ENCODE results near the gene SRSF1. TPM values are rescaled to one million over a fixed set of nuclear protein-coding genes. Genes with fewer than 3 reads are reported as not detected.
"Not testable (repeated sequence)": the region's sequence is repeated elsewhere in the genome, so short reads cannot be mapped to it uniquely, and the experiment has no call there.

The SRSF1 gene
- total RNA-seq, 1 donor from 2014 or later: 155 TPM

DNA sequence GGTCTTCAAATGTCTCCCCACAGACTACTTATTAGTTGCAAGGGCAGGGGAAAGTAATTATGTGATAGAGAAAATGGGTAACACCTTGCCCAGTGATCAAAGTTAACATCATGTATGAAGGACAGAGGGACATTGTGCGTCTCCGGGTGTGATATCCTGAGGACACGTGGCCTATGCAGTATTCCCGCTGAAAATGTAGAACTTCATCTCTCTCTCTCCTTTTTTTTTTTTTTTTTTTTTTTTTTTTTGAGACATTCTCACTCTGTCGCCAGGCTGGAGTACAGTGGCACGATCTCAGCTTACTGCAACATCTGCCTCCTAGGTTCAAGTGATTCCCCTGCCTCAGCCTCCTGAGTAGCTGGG lies 43.9 kb downstream of the SRSF1 start:
- no peak for DNase-seq (ENCODE audit: extremely low spot score in 2 of 2)
- Histone ChIP-seq H3K9me3 (no peaks in the 10 kb centered on the region), H3K27me3 (no peaks in the 10 kb centered on the region), H3K4me1 (no peaks in the 10 kb centered on the region), H3K36me3 (no peaks in the 10 kb centered on the region), H3K27ac (no peak overlapping the region), H3K4me3 (no peak overlapping the region)
- no peak for TF ChIP-seq POLR2AphosphoS5 (IDR thresholded peaks at IDR 0.05; ENCODE audit: insufficient read depth in 1 of 2, low read depth in 1 of 2)
- TF ChIP-seq CTCF (IDR thresholded peaks at IDR 0.05): no peak
- TF ChIP-seq POLR2A (IDR thresholded peaks at IDR 0.05): no peak
- intact Hi-C loops (cut with DNase I): no loop called here

DNA sequence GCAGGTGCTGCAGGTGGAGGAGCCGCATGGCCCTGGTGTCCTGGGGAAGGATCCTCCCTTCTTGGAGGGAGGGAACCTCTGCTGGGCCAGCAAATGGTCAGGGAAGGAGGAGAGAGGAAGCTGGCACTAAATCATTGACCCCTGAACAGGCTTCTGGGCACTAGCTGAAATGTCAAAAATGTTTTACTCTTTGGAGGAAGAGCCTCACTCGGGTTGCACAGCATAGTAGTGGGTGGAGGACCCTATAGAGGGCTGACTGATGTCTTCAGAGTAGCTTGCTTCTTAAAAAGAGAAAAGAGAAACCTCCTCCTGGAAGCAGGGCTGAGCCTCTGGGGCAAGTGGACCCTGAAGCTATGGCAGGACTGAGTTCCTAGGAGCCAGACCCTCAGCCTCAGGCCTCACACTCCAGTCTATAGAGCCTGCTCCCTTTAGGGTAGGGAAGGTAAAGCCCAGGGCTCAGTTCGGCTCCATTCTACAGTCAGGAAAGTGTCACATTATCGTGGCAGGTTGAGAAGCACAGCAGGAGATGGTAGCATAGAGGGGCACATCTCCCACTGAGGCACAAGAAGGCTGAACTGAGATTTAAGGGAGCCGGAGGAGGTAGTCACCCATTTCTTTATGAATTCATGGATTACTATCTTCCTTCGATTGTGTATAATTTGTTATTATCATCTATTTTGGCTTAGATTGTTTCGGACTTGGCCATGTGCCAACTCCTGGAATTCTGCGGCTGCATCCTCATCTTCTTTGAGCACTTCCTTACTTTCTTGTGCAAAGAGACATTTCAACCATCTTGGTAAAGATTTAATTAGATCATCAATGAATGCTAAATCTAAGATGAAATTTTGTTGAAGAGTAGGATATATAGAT lies 44.5 kb downstream of the SRSF1 start:
- intact Hi-C loops (cut with DNase I): no loop called here
- DNase-seq (ENCODE audit: extremely low spot score in 2 of 2): peak; percentile 58 to 61
- H3K4me3 ChIP-seq: no peak overlapping the region

GRCh38 chr17:57959929-57960328 lies 47.1 kb downstream of the SRSF1 start:
- Histone ChIP-seq H3K4me3 (no peak overlapping the region), H3K27me3 (no peaks in the 10 kb centered on the region), H3K36me3 (no peaks in the 10 kb centered on the region), H3K4me1 (peaks cover 12% of the 10 kb centered on the region), H3K27ac (no peak overlapping the region), H3K9me3 (no peaks in the 10 kb centered on the region)
- DNase-seq (ENCODE audit: extremely low spot score in 2 of 2): peak in 1 of 2 donors; percentile 49
- intact Hi-C loops (cut with DNase I): no loop called here
- TF ChIP-seq POLR2A (IDR thresholded peaks at IDR 0.05): no peak
- no peak for TF ChIP-seq POLR2AphosphoS5 (IDR thresholded peaks at IDR 0.05; ENCODE audit: insufficient read depth in 1 of 2, low read depth in 1 of 2)
- no peak for TF ChIP-seq CTCF (IDR thresholded peaks at IDR 0.05)

More for the DNA sequence above, 44.5 kb downstream of the SRSF1 start:
- no peak overlapping the region for H3K27ac ChIP-seq
- no peaks in the 10 kb centered on the region for H3K4me1 ChIP-seq
- H3K36me3 ChIP-seq: no peaks in the 10 kb centered on the region
- no peak for TF ChIP-seq POLR2AphosphoS5 (IDR thresholded peaks at IDR 0.05; ENCODE audit: insufficient read depth in 1 of 2, low read depth in 1 of 2)
- TF ChIP-seq CTCF (IDR thresholded peaks at IDR 0.05): no peak
- no peak for TF ChIP-seq POLR2A (IDR thresholded peaks at IDR 0.05)
- no peaks in the 10 kb centered on the region for H3K27me3 ChIP-seq
- no peaks in the 10 kb centered on the region for H3K9me3 ChIP-seq

GRCh38 chr17:57958391-57958790 lies 48.7 kb downstream of the SRSF1 start:
- H3K27me3 ChIP-seq; H3K9me3 ChIP-seq; H3K36me3 ChIP-seq; H3K4me3 ChIP-seq; H3K27ac ChIP-seq; intact Hi-C loops (cut with DNase I): not testable (repeated sequence)
- peaks cover 25% of the 10 kb centered on the region for H3K4me1 ChIP-seq
- DNase-seq (ENCODE audit: extremely low spot score in 2 of 2): peak in 1 of 2 donors; percentile 27

GRCh38 chr17:57957886-57958285 lies 49.2 kb downstream of the SRSF1 start:
- DNase-seq (ENCODE audit: extremely low spot score in 2 of 2): peak in 1 of 2 donors; percentile 54
- H3K4me1 ChIP-seq: peaks cover 30% of the 10 kb centered on the region
- H3K4me3 ChIP-seq: no peak overlapping the region
- H3K36me3 ChIP-seq: no peaks in the 10 kb centered on the region
- H3K9me3 ChIP-seq: no peaks in the 10 kb centered on the region
- no peak overlapping the region for H3K27ac ChIP-seq
- no peak for TF ChIP-seq CTCF (IDR thresholded peaks at IDR 0.05)
- H3K27me3 ChIP-seq: no peaks in the 10 kb centered on the region
- intact Hi-C loops (cut with DNase I): no loop called here

All from vagina (tissue), 2 donors.